Measurements from ENCODE around the gene KRTAP12-4.
"Not testable (repeated sequence)": the region's sequence is repeated elsewhere in the genome, so short reads cannot be mapped to it uniquely, and the experiment has no call there.

KRTAP12-4 gene

DNA sequence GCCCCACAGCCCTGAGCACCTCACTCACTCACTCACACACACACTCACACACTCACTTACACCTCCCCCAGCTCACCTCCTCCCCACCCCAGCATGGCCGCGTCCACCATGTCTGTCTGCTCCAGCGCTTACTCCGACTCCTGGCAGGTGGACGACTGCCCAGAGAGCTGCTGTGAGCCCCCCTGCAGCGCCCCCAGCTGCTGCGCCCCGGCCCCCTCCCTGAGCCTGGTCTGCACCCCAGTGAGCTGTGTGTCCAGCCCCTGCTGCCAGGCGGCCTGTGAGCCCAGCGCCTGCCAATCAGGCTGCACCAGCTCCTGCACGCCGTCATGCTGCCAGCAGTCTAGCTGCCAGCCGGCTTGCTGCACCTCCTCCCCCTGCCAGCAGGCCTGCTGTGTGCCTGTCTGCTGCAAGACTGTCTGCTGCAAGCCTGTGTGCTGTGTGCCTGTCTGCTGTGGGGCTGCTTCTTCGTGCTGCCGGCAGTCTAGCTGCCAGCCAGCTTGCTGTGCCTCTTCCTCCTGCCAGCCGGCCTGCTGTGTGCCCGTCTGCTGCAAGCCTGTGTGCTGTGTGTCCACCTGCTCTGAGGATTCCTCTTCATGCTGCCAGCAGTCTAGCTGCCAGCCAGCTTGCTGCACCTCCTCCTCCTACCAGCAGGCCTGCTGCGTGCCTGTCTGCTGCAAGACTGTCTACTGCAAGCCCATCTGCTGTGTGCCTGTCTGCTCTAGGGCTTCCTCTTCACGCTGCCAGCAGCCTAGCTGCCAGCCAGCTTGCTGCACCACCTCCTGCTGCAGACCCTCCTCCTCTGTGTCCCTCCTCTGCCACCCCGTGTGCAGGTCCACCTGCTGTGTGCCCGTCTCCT lies 7.9 kb downstream of the KRTAP12-4 start, which contains the start of gene KRTAP10-11:
TSS of gene KRTAP10-11 (plus strand) at position 49 of the 856 bp plus-strand sequence. CDS start at position 94, 45 bp downstream.
- not testable (repeated sequence) for H3K27me3 ChIP-seq (ENCODE audit: control insufficient read depth in 1 of 2, insufficient read depth in 2 of 2, low read length in 2 of 2); H3K4me3 ChIP-seq (ENCODE audit: low read depth in 1 of 2, low read length in 2 of 2)

DNA sequence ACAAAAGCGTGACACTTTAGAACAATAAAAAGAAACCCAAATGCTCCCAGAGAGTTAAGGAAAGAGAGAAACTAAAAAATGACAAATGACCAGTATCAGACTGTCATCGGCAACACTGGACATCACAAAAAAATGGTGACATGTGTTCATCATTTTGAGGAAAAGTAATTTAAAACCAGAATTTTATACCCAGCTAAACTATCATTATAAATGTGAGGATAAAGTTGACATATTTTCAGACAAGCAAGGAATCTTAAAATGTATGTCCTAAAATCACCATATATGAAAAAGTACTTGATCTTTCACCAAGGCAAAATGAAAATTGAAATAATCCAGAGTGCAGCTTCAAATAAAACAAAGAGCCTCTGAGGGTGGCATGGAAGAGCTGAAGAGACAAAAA lies 9.6 kb downstream of the KRTAP12-4 start:
- Histone ChIP-seq H3K9me3 (ENCODE audit: control insufficient read depth in 1 of 2, low read length in 2 of 2) (peaks cover 7 to 15% of the 10 kb centered on the region in 2 donors), H3K27ac (ENCODE audit: low read depth, low read length) (no peak overlapping the region), H3K4me1 (ENCODE audit: control insufficient read depth in 1 of 2, insufficient read depth in 2 of 2, low read length in 2 of 2) (no peaks in the 10 kb centered on the region), H3K9ac (ENCODE audit: low read depth in 1 of 2, low read length in 2 of 2) (no peak overlapping the region), H3K27me3 (ENCODE audit: control insufficient read depth in 1 of 2, insufficient read depth in 2 of 2, low read length in 2 of 2) (no peaks in the 10 kb centered on the region), H3K4me3 (ENCODE audit: low read depth in 1 of 2, low read length in 2 of 2) (no peak overlapping the region), H3K36me3 (ENCODE audit: control insufficient read depth in 1 of 2, insufficient read depth in 2 of 2, low read length in 2 of 2) (no peaks in the 10 kb centered on the region)

More for the DNA sequence above, 7.9 kb downstream of the KRTAP12-4 start, which contains the start of gene KRTAP10-11:
- H3K27ac ChIP-seq (ENCODE audit: low read depth, low read length); H3K9ac ChIP-seq (ENCODE audit: low read depth in 1 of 2, low read length in 2 of 2); H3K36me3 ChIP-seq (ENCODE audit: control insufficient read depth in 1 of 2, insufficient read depth in 2 of 2, low read length in 2 of 2); H3K4me1 ChIP-seq (ENCODE audit: control insufficient read depth in 1 of 2, insufficient read depth in 2 of 2, low read length in 2 of 2): not testable (repeated sequence)
- peaks cover 4 to 11% of the 10 kb centered on the region in 2 donors for H3K9me3 ChIP-seq (ENCODE audit: control insufficient read depth in 1 of 2, low read length in 2 of 2)

GRCh38 chr21:44643741-44644310 lies 10.6 kb downstream of the KRTAP12-4 start:
- H3K9ac ChIP-seq (ENCODE audit: low read depth in 1 of 2, low read length in 2 of 2) = no peak overlapping the region
- H3K9me3 ChIP-seq (ENCODE audit: control insufficient read depth in 1 of 2, low read length in 2 of 2) = peaks cover 7 to 15% of the 10 kb centered on the region in 2 donors
- H3K36me3 ChIP-seq (ENCODE audit: control insufficient read depth in 1 of 2, insufficient read depth in 2 of 2, low read length in 2 of 2) = no peaks in the 10 kb centered on the region
- no peaks in the 10 kb centered on the region for H3K27me3 ChIP-seq (ENCODE audit: control insufficient read depth in 1 of 2, insufficient read depth in 2 of 2, low read length in 2 of 2)
- H3K4me1 ChIP-seq (ENCODE audit: control insufficient read depth in 1 of 2, insufficient read depth in 2 of 2, low read length in 2 of 2) = no peaks in the 10 kb centered on the region
- no peak overlapping the region for H3K27ac ChIP-seq (ENCODE audit: low read depth, low read length)
- H3K4me3 ChIP-seq (ENCODE audit: low read depth in 1 of 2, low read length in 2 of 2) = no peak overlapping the region

DNA sequence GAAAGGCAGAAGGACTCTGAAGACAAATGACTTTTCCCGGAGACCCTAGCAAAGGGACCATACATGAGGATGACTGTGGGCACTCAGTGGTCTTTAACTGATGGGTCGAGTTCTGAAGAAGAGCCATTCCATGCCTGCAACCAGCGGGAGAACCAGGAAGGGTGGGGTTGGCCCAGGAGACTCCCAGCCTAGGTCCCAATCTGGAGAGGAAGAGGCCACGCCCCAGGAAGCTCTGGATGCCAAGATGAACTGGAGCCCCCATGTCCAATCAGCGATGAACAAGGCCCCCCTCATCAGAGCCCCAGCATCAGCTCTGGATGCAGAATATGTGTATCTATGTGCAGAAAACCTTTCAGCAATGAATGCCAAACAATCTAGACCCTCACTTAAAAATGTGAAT lies 13.7 kb downstream of the KRTAP12-4 start:
- Histone ChIP-seq H3K9ac (ENCODE audit: low read depth in 1 of 2, low read length in 2 of 2) (no peak overlapping the region), H3K9me3 (ENCODE audit: control insufficient read depth in 1 of 2, low read length in 2 of 2) (peaks cover 7 to 15% of the 10 kb centered on the region in 2 donors), H3K36me3 (ENCODE audit: control insufficient read depth in 1 of 2, insufficient read depth in 2 of 2, low read length in 2 of 2) (no peaks in the 10 kb centered on the region), H3K27ac (ENCODE audit: low read depth, low read length) (no peak overlapping the region), H3K4me3 (ENCODE audit: low read depth in 1 of 2, low read length in 2 of 2) (no peak overlapping the region), H3K27me3 (ENCODE audit: control insufficient read depth in 1 of 2, insufficient read depth in 2 of 2, low read length in 2 of 2) (no peaks in the 10 kb centered on the region), H3K4me1 (ENCODE audit: control insufficient read depth in 1 of 2, insufficient read depth in 2 of 2, low read length in 2 of 2) (no peaks in the 10 kb centered on the region)

DNA sequence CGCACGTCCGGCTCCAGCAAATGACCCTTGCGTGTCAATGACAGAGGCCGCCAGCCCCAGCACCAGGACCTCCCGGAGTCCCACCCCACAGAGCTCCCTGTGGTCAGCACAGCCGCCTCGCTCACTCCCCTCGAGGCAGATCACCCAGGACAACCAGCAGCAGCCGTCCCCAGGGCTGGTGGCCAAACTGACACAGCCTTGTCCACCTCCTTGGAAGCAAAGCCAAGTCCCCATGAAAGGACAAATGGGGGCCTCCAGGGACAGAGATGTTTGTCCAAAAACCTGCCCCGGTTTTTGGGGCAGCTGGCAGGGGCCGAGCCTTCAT lies 15.2 kb downstream of the KRTAP12-4 start:
- Histone ChIP-seq H3K27me3 (ENCODE audit: control insufficient read depth in 1 of 2, insufficient read depth in 2 of 2, low read length in 2 of 2) (peaks cover 0 to 2% of the 10 kb centered on the region in 2 donors), H3K9me3 (ENCODE audit: control insufficient read depth in 1 of 2, low read length in 2 of 2) (peaks cover 7 to 9% of the 10 kb centered on the region in 2 donors), H3K27ac (ENCODE audit: low read depth, low read length) (no peak overlapping the region), H3K4me1 (ENCODE audit: control insufficient read depth in 1 of 2, insufficient read depth in 2 of 2, low read length in 2 of 2) (no peaks in the 10 kb centered on the region), H3K4me3 (ENCODE audit: low read depth in 1 of 2, low read length in 2 of 2) (no peak overlapping the region), H3K36me3 (ENCODE audit: control insufficient read depth in 1 of 2, insufficient read depth in 2 of 2, low read length in 2 of 2) (no peaks in the 10 kb centered on the region), H3K9ac (ENCODE audit: low read depth in 1 of 2, low read length in 2 of 2) (no peak overlapping the region)

DNA sequence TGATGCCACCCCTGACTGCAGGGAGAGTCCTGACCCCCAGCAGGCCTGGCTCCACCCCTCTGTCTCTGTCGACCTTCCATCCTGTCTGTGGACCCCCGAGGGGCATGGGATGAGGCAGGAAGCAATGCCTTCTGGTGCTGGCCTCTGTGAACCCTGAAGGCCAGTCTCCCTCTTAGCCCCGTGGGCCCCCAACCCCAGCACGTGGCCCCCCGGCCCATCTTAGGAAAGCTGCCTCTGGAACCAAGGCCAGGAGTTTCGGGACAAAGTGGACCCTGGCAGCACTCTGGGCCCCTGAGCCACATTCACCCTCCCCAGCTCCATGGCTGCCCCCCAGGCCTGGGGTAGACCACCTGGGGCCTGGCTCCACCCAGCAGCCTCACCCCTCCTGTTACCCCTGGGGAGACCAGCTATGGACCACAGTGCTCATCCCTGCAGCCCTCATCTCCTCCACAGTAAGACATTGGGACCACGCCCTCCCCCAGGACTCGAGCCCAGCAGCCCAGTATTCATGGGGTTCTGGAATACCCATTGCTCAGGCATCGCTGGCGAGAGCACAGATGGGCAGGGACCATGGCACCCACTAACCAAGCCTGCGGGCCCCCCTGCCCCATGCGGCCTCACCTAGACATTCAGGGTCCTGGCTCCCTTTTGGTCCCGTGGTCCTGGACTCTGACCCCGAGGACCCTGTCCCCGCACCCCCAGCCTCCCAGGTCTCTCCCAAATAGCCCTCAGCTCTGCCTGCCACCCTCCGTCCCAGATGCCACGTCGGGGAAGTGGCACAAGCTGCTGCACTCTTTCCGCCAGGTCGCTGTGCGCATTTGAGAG lies 15.7 kb downstream of the KRTAP12-4 start:
- not testable (repeated sequence) for H3K27me3 ChIP-seq (ENCODE audit: control insufficient read depth in 1 of 2, insufficient read depth in 2 of 2, low read length in 2 of 2)

GRCh38 chr21:44637851-44638348 lies 16.6 kb downstream of the KRTAP12-4 start:
- not testable (repeated sequence) for H3K27me3 ChIP-seq (ENCODE audit: control insufficient read depth in 1 of 2, insufficient read depth in 2 of 2, low read length in 2 of 2); H3K36me3 ChIP-seq (ENCODE audit: control insufficient read depth in 1 of 2, insufficient read depth in 2 of 2, low read length in 2 of 2); H3K9ac ChIP-seq (ENCODE audit: low read depth in 1 of 2, low read length in 2 of 2); H3K9me3 ChIP-seq (ENCODE audit: control insufficient read depth in 1 of 2, low read length in 2 of 2); H3K27ac ChIP-seq (ENCODE audit: low read depth, low read length); H3K4me1 ChIP-seq (ENCODE audit: control insufficient read depth in 1 of 2, insufficient read depth in 2 of 2, low read length in 2 of 2); H3K4me3 ChIP-seq (ENCODE audit: low read depth in 1 of 2, low read length in 2 of 2)

More for the DNA sequence above, 15.7 kb downstream of the KRTAP12-4 start:
- H3K4me1 ChIP-seq (ENCODE audit: control insufficient read depth in 1 of 2, insufficient read depth in 2 of 2, low read length in 2 of 2); H3K4me3 ChIP-seq (ENCODE audit: low read depth in 1 of 2, low read length in 2 of 2); H3K36me3 ChIP-seq (ENCODE audit: control insufficient read depth in 1 of 2, insufficient read depth in 2 of 2, low read length in 2 of 2); H3K9me3 ChIP-seq (ENCODE audit: control insufficient read depth in 1 of 2, low read length in 2 of 2); H3K27ac ChIP-seq (ENCODE audit: low read depth, low read length); H3K9ac ChIP-seq (ENCODE audit: low read depth in 1 of 2, low read length in 2 of 2): not testable (repeated sequence)

GRCh38 chr21:44637018-44637850 lies 17.2 kb downstream of the KRTAP12-4 start, which contains the start of gene KRTAP10-10:
Gene KRTAP10-10, plus strand, starts transcription at chr21:44637356. Its CDS starts 62 bp downstream, at chr21:44637418.
- peaks cover 0 to 2% of the 10 kb centered on the region in 2 donors for H3K27me3 ChIP-seq (ENCODE audit: control insufficient read depth in 1 of 2, insufficient read depth in 2 of 2, low read length in 2 of 2)
- no peak within 1 kb of the TSS for H3K9ac ChIP-seq (ENCODE audit: low read depth in 1 of 2, low read length in 2 of 2)
- peaks cover 3 to 5% of the 10 kb centered on the region in 2 donors for H3K9me3 ChIP-seq (ENCODE audit: control insufficient read depth in 1 of 2, low read length in 2 of 2)
- H3K4me3 ChIP-seq (ENCODE audit: low read depth in 1 of 2, low read length in 2 of 2) = no peak within 1 kb of the TSS
- H3K27ac ChIP-seq (ENCODE audit: low read depth, low read length) = no peak within 1 kb of the TSS
- no peaks in the 10 kb centered on the region for H3K36me3 ChIP-seq (ENCODE audit: control insufficient read depth in 1 of 2, insufficient read depth in 2 of 2, low read length in 2 of 2)
- no peaks in the 10 kb centered on the region for H3K4me1 ChIP-seq (ENCODE audit: control insufficient read depth in 1 of 2, insufficient read depth in 2 of 2, low read length in 2 of 2)

DNA sequence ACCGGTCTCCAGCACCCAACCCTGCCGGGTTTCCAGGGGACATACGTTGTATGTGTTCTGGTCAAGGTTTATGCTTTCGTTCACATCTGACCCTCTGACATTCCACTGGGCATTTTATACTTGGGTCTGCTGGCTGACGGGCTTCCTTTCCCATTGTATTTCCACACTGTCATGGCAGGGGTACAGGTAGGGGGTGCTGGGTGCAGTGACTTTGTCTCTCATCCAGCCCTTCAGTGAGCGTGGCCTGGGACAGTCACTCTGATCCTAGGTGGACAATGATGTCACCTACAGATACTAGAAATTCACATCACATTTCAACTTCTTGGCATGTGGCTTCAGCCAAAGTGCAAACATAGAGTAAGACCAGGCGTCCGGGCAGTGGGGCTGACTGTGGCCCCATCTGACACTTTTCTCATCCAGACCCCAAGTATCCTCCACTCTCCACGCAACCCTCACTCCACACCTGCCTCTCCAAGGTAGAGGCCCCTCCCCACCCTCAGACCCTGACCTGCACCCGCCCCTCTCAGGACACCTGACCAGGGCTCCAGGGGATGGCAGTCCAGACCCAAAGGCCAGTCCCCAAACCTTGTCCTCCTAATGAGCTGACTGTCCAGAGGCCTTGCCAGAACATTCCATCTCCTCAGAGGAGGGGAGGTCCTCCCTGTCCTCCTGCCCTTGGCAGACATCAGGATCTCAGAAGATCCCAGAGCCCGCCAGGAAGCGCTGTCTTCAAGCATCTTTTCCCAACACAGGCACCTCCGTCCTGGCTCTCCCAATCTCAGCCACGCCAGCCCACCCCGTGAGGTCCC lies 18.0 kb downstream of the KRTAP12-4 start:
- Histone ChIP-seq H3K4me3 (ENCODE audit: low read depth in 1 of 2, low read length in 2 of 2) (no peak overlapping the region), H3K36me3 (ENCODE audit: control insufficient read depth in 1 of 2, insufficient read depth in 2 of 2, low read length in 2 of 2) (no peaks in the 10 kb centered on the region), H3K9ac (ENCODE audit: low read depth in 1 of 2, low read length in 2 of 2) (no peak overlapping the region), H3K4me1 (ENCODE audit: control insufficient read depth in 1 of 2, insufficient read depth in 2 of 2, low read length in 2 of 2) (no peaks in the 10 kb centered on the region), H3K27ac (ENCODE audit: low read depth, low read length) (no peak overlapping the region), H3K27me3 (ENCODE audit: control insufficient read depth in 1 of 2, insufficient read depth in 2 of 2, low read length in 2 of 2) (peaks cover 0 to 2% of the 10 kb centered on the region in 2 donors), H3K9me3 (ENCODE audit: control insufficient read depth in 1 of 2, low read length in 2 of 2) (peaks cover 6 to 8% of the 10 kb centered on the region in 2 donors)
